Pons (tissue), 1 donor: Measurements from ENCODE around the gene HIRA.
A peak's percentile ranks its signal among the peaks of the same experiment; 100 is the strongest.
"Not testable (repeated sequence)": the region's sequence is repeated elsewhere in the genome, so short reads cannot be mapped to it uniquely, and the experiment has no call there.

ENCODE experiments used
- DNase-seq: peaks from one replicate; pipeline ENCODE4 v3.0.0-alpha.2; 2016; ENCODE audit warnings: low spot score

Gene HIRA

GRCh38 chr22:19443544-19444211 is 12.1 kb upstream of the HIRA start:
- no peak for DNase-seq

- no peak for DNase-seq
Measured at GRCh38 chr22:19442166-19442565, 10.6 kb upstream of the HIRA start.

- no peak for DNase-seq
Measured at GRCh38 chr22:19440411-19441195, 9.1 kb upstream of the HIRA start.

GRCh38 chr22:19438298-19438697 is 6.8 kb upstream of the HIRA start:
- no peak for DNase-seq

- DNase-seq, result not testable (repeated sequence)
Measured at GRCh38 chr22:19436444-19437161, 5.1 kb upstream of the HIRA start.

- DNase-seq, result no peak
Measured at GRCh38 chr22:19434829-19435580, 3.5 kb upstream of the HIRA start.

GRCh38 chr22:19434401-19434800 is 2.9 kb upstream of the HIRA start:
- no peak for DNase-seq

GRCh38 chr22:19432133-19432851 is 759 bp upstream of the HIRA start, which contains the start of gene MRPL40:
Gene MRPL40 (plus strand): TSS chr22:19432545. CDS start chr22:19432555, 10 bp downstream.
- DNase-seq, result peak; percentile 93

GRCh38 chr22:19430890-19431541 is 517 bp downstream of the HIRA start:
- no peak for DNase-seq

- no peak for DNase-seq
Measured at GRCh38 chr22:19429950-19430889, 1.3 kb downstream of the HIRA start.

- no peak for DNase-seq
Measured at GRCh38 chr22:19424186-19424500, 7.4 kb downstream of the HIRA start.

GRCh38 chr22:19422440-19423301 is 8.9 kb downstream of the HIRA start:
- DNase-seq, result no peak

GRCh38 chr22:19420321-19420720 is 11.2 kb downstream of the HIRA start:
- DNase-seq, result no peak

GRCh38 chr22:19419464-19420178 is 11.9 kb downstream of the HIRA start:
- no peak for DNase-seq

GRCh38 chr22:19419086-19419463 is 12.5 kb downstream of the HIRA start:
- no peak for DNase-seq

- DNase-seq, result no peak
Measured at GRCh38 chr22:19412923-19413322, 18.6 kb downstream of the HIRA start.

- no peak for DNase-seq
Measured at GRCh38 chr22:19412478-19412877, 19.1 kb downstream of the HIRA start.

- no peak for DNase-seq
Measured at GRCh38 chr22:19411690-19412045, 19.9 kb downstream of the HIRA start.
